Measurements from ENCODE around the gene APLP2.

APLP2 gene

GRCh38 chr11:130031056-130031455 lies 38.6 kb upstream of the APLP2 start:
- TF ChIP-seq ZFX (IDR thresholded peaks at IDR 0.05; ENCODE audit: borderline replicate concordance) (no peak), CTCF (IDR thresholded peaks at IDR 0.05) (no peak)
- H3K27ac ChIP-seq = no peak overlapping the region

GRCh38 chr11:130031945-130032344 lies 37.7 kb upstream of the APLP2 start:
- TF ChIP-seq ZFX (IDR thresholded peaks at IDR 0.05; ENCODE audit: borderline replicate concordance) = no peak
- TF ChIP-seq CTCF (IDR thresholded peaks at IDR 0.05) = no peak

DNA sequence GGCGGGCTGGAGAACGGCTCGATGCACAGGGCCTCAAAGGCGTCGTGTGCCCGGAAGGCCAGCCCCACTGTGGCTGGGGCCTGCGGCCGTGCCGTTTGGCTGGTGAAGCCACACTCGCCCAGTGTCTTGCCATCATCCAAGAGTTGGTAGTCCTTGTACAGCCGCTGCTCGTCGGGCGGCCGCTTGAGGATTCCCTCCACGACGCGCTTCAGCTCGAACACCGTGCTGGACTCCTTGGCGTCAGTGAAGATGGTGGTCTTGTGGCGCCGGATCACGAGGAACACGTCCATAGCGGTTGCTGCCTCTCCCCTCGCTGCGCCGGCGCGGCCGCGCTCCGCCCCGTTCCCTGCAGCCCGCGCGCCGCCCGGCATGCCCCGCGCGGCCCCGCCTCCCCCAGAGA lies 36.8 kb upstream of the APLP2 start:
- no peak overlapping the region for H3K27ac ChIP-seq
- TF ChIP-seq ZFX (IDR thresholded peaks at IDR 0.05; ENCODE audit: borderline replicate concordance) (no peak), CTCF (IDR thresholded peaks at IDR 0.05) (no peak)

More at GRCh38 chr11:130031945-130032344, 37.7 kb upstream of the APLP2 start:
- no peak overlapping the region for H3K27ac ChIP-seq

DNA sequence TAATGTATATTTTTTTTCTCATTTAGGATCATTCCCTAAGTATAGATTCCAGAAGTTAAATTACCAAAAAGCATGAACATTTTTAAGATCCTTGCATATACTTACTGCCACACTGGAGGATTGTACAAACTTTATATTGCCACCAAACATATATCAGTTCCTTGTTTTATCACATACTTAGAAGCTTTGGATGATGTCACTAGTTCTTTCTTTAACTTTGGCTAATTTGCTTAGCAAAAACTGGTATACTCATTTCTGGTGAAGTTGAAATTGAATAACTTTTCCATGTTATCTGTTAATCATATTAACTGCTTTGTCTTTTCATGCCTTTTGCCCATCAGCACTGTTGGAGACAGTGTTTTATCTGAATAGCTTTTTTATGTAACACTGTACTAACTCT lies 35.5 kb upstream of the APLP2 start:
- TF ChIP-seq ZFX (IDR thresholded peaks at IDR 0.05; ENCODE audit: borderline replicate concordance) (no peak), CTCF (IDR thresholded peaks at IDR 0.05) (no peak)
- H3K27ac ChIP-seq = no peak overlapping the region

DNA sequence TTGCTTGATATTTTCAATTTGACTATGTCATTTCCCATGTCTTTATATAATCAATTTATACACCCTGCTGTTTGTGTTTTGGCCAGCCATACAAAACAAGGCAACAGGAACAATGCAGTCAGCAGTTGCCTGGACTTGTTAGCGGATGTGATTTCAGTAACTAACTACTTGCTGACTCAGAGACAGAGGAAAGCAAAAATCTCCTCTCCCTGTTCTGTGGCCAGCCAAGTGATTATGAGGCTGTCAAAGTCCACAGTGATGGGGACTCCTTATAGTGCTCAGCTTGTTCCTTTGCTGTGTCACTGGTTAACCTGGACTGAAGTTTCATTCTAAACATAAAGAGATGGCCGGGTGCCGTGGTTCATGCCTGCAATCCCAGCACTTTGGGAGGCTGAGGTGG lies 32.6 kb upstream of the APLP2 start:
- no peak overlapping the region for H3K27ac ChIP-seq

DNA sequence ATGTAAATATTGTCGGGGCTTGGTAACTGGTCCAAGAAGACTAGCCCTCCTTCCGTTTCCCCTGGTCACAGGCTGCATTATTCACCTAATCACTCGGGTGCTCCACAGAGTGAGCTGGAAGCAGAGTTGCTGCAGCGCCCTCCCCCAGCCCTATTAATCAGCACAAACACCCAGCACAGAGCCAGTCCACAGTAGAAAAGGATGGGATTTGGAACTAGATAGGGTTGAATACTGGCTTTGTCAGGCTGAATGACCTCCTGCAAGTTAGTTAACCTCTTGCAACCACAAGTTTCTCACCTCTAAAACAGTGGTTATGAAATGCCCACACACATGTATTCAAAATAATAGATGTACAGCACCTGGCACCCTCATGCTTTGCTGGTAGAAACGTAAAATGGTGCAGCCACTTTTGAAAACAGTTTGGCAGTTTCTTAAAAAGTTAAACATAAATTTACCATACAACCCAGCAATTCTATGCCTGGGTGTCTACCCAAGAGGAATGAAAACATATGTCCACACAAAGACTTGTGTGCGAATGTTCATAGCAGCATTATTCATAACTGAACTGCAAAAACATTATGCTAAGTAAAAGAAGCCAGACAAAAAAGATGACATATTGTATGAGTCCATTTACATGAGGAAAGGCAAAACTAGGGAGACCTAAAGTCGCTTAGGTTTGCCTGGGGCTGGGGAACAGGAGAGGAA lies 31.7 kb upstream of the APLP2 start:
- TF ChIP-seq ZFX (IDR thresholded peaks at IDR 0.05; ENCODE audit: borderline replicate concordance) (no peak), CTCF (IDR thresholded peaks at IDR 0.05) (no peak)
- no peak overlapping the region for H3K27ac ChIP-seq

More for the DNA sequence above, 32.6 kb upstream of the APLP2 start:
- TF ChIP-seq CTCF (IDR thresholded peaks at IDR 0.05) = no peak

GRCh38 chr11:130040281-130040940 lies 29.3 kb upstream of the APLP2 start:
- TF ChIP-seq ZFX (IDR thresholded peaks at IDR 0.05; ENCODE audit: borderline replicate concordance) = no peak
- no peak for TF ChIP-seq CTCF (IDR thresholded peaks at IDR 0.05)
- H3K27ac ChIP-seq = no peak overlapping the region
